ENCODE measurements around the gene DNAJC10. TPM values are rescaled to one million over a fixed set of nuclear protein-coding genes. Genes with fewer than 3 reads are reported as not detected.
"Not testable (repeated sequence)": the region's sequence is repeated elsewhere in the genome, so short reads cannot be mapped to it uniquely, and the experiment has no call there.

DNAJC10 gene
- total RNA-seq, 1 experiment from 2014 or later, result 122 TPM

GRCh38 chr2:182736856-182737255, 20.8 kb downstream of the DNAJC10 start:
- H3K27ac ChIP-seq, result peak overlapping the region; percentile 83
- not testable (repeated sequence) for H3K27me3 ChIP-seq (replicated peaks); H3K9me3 ChIP-seq (replicated peaks); H3K4me3 ChIP-seq
- peaks cover 16% of the 10 kb centered on the region for H3K4me1 ChIP-seq (replicated peaks)
- peaks cover 17% of the 10 kb centered on the region; the same call in 1 of the 2 replicates for H3K36me3 ChIP-seq
- DNase-seq (ENCODE audit: low read depth in 1 of 2, low spot score in 2 of 2), result peak; percentile 76 to 82

GRCh38 chr2:182740701-182741100, 24.6 kb downstream of the DNAJC10 start:
- Histone ChIP-seq H3K9me3 (replicated peaks) (no peaks in the 10 kb centered on the region), H3K36me3 (peaks cover 40% of the 10 kb centered on the region), H3K4me1 (replicated peaks) (peaks cover 16% of the 10 kb centered on the region), H3K27me3 (replicated peaks) (no peaks in the 10 kb centered on the region), H3K4me3 (no peak overlapping the region), H3K27ac (no peak overlapping the region)
- DNase-seq (ENCODE audit: low read depth in 1 of 2, low spot score in 2 of 2), result no peak

- no peak for DNase-seq (ENCODE audit: low read depth in 1 of 2, low spot score in 2 of 2)
- Histone ChIP-seq H3K36me3 (peaks cover 40% of the 10 kb centered on the region), H3K9me3 (replicated peaks) (no peaks in the 10 kb centered on the region), H3K4me3 (no peak overlapping the region), H3K4me1 (replicated peaks) (peaks cover 10% of the 10 kb centered on the region), H3K27ac (no peak overlapping the region), H3K27me3 (replicated peaks) (no peaks in the 10 kb centered on the region)
Measured at GRCh38 chr2:182741620-182742019, 25.6 kb downstream of the DNAJC10 start.

- no peaks in the 10 kb centered on the region for H3K4me1 ChIP-seq (replicated peaks)
- H3K4me3 ChIP-seq, result no peak overlapping the region
- DNase-seq (ENCODE audit: low read depth in 1 of 2, low spot score in 2 of 2), result no peak
- peaks cover 31% of the 10 kb centered on the region for H3K36me3 ChIP-seq
- no peaks in the 10 kb centered on the region for H3K9me3 ChIP-seq (replicated peaks)
- no peak overlapping the region for H3K27ac ChIP-seq
- H3K27me3 ChIP-seq (replicated peaks), result no peaks in the 10 kb centered on the region
Measured at GRCh38 chr2:182744490-182744889, 28.4 kb downstream of the DNAJC10 start.

GRCh38 chr2:182745061-182745460, 29.0 kb downstream of the DNAJC10 start:
- H3K36me3 ChIP-seq, result peaks cover 35% of the 10 kb centered on the region

GRCh38 chr2:182745894-182746293, 29.8 kb downstream of the DNAJC10 start:
- peaks cover 38% of the 10 kb centered on the region for H3K36me3 ChIP-seq
- H3K4me3 ChIP-seq; H3K27ac ChIP-seq; H3K9me3 ChIP-seq (replicated peaks); DNase-seq (ENCODE audit: low read depth in 1 of 2, low spot score in 2 of 2); H3K4me1 ChIP-seq (replicated peaks); H3K27me3 ChIP-seq (replicated peaks): not testable (repeated sequence)

More at GRCh38 chr2:182745061-182745460, 29.0 kb downstream of the DNAJC10 start:
- H3K27me3 ChIP-seq (replicated peaks), result no peaks in the 10 kb centered on the region
- no peak overlapping the region for H3K4me3 ChIP-seq
- no peak overlapping the region for H3K27ac ChIP-seq
- no peak for DNase-seq (ENCODE audit: low read depth in 1 of 2, low spot score in 2 of 2)
- no peaks in the 10 kb centered on the region for H3K4me1 ChIP-seq (replicated peaks)
- no peaks in the 10 kb centered on the region for H3K9me3 ChIP-seq (replicated peaks)

GRCh38 chr2:182754231-182754630, 38.2 kb downstream of the DNAJC10 start:
- no peaks in the 10 kb centered on the region for H3K9me3 ChIP-seq (replicated peaks)
- H3K36me3 ChIP-seq, result peaks cover 64% of the 10 kb centered on the region
- H3K27ac ChIP-seq, result no peak overlapping the region
- DNase-seq (ENCODE audit: low read depth in 1 of 2, low spot score in 2 of 2), result no peak
- no peaks in the 10 kb centered on the region for H3K4me1 ChIP-seq (replicated peaks)
- H3K27me3 ChIP-seq (replicated peaks), result no peaks in the 10 kb centered on the region
- no peak overlapping the region for H3K4me3 ChIP-seq

- Histone ChIP-seq H3K4me3 (no peak overlapping the region), H3K27me3 (replicated peaks) (no peaks in the 10 kb centered on the region), H3K4me1 (replicated peaks) (no peaks in the 10 kb centered on the region; the same call in 1 of the 2 replicates), H3K27ac (no peak overlapping the region), H3K36me3 (peaks cover 69% of the 10 kb centered on the region), H3K9me3 (replicated peaks) (no peaks in the 10 kb centered on the region)
- DNase-seq (ENCODE audit: low read depth in 1 of 2, low spot score in 2 of 2), result no peak
Measured at GRCh38 chr2:182758379-182758778, 42.3 kb downstream of the DNAJC10 start.

GRCh38 chr2:182761903-182762302, 45.8 kb downstream of the DNAJC10 start:
- Histone ChIP-seq H3K36me3 (peaks cover 74% of the 10 kb centered on the region), H3K4me3 (no peak overlapping the region), H3K9me3 (replicated peaks) (no peaks in the 10 kb centered on the region), H3K27ac (no peak overlapping the region), H3K4me1 (replicated peaks) (no peaks in the 10 kb centered on the region; the same call in 1 of the 2 replicates), H3K27me3 (replicated peaks) (no peaks in the 10 kb centered on the region)
- DNase-seq (ENCODE audit: low read depth in 1 of 2, low spot score in 2 of 2), result no peak

GRCh38 chr2:182763311-182763912, 47.4 kb downstream of the DNAJC10 start:
- H3K36me3 ChIP-seq, result peaks cover 63% of the 10 kb centered on the region
- no peaks in the 10 kb centered on the region for H3K27me3 ChIP-seq (replicated peaks)
- no peaks in the 10 kb centered on the region; the same call in 1 of the 2 replicates for H3K4me1 ChIP-seq (replicated peaks)
- no peak overlapping the region for H3K4me3 ChIP-seq
- H3K27ac ChIP-seq, result no peak overlapping the region
- DNase-seq (ENCODE audit: low read depth in 1 of 2, low spot score in 2 of 2), result no peak
- H3K9me3 ChIP-seq (replicated peaks), result no peaks in the 10 kb centered on the region

- Histone ChIP-seq H3K4me3 (no peak overlapping the region), H3K9me3 (replicated peaks) (no peaks in the 10 kb centered on the region), H3K27me3 (replicated peaks) (no peaks in the 10 kb centered on the region), H3K4me1 (replicated peaks) (no peaks in the 10 kb centered on the region), H3K36me3 (peaks cover 42% of the 10 kb centered on the region), H3K27ac (no peak overlapping the region)
- DNase-seq (ENCODE audit: low read depth in 1 of 2, low spot score in 2 of 2), result no peak
Measured at GRCh38 chr2:182766626-182767025, 50.6 kb downstream of the DNAJC10 start.

- no peaks in the 10 kb centered on the region for H3K27me3 ChIP-seq (replicated peaks)
- H3K9me3 ChIP-seq (replicated peaks), result no peaks in the 10 kb centered on the region
- no peak for DNase-seq (ENCODE audit: low read depth in 1 of 2, low spot score in 2 of 2)
- H3K4me3 ChIP-seq, result no peak overlapping the region
- peaks cover 35% of the 10 kb centered on the region for H3K36me3 ChIP-seq
- no peak overlapping the region for H3K27ac ChIP-seq
- no peaks in the 10 kb centered on the region for H3K4me1 ChIP-seq (replicated peaks)
Measured at GRCh38 chr2:182767578-182767977, 51.5 kb downstream of the DNAJC10 start.

GRCh38 chr2:182768950-182769349, 52.9 kb downstream of the DNAJC10 start:
- peaks cover 23% of the 10 kb centered on the region for H3K36me3 ChIP-seq
- H3K27ac ChIP-seq; H3K4me3 ChIP-seq; H3K9me3 ChIP-seq (replicated peaks); H3K4me1 ChIP-seq (replicated peaks); DNase-seq (ENCODE audit: low read depth in 1 of 2, low spot score in 2 of 2); H3K27me3 ChIP-seq (replicated peaks): not testable (repeated sequence)

- Histone ChIP-seq H3K27ac (no peak overlapping the region), H3K27me3 (replicated peaks) (no peaks in the 10 kb centered on the region), H3K9me3 (replicated peaks) (no peaks in the 10 kb centered on the region), H3K4me3 (no peak overlapping the region), H3K4me1 (replicated peaks) (no peaks in the 10 kb centered on the region), H3K36me3 (peaks cover 23% of the 10 kb centered on the region)
- DNase-seq (ENCODE audit: low read depth in 1 of 2, low spot score in 2 of 2), result no peak
Measured at GRCh38 chr2:182779323-182779722, 63.3 kb downstream of the DNAJC10 start.

GRCh38 chr2:182781099-182781498, 65.0 kb downstream of the DNAJC10 start:
- H3K4me1 ChIP-seq (replicated peaks); H3K9me3 ChIP-seq (replicated peaks); H3K27ac ChIP-seq; H3K27me3 ChIP-seq (replicated peaks); DNase-seq (ENCODE audit: low read depth in 1 of 2, low spot score in 2 of 2); H3K4me3 ChIP-seq: not testable (repeated sequence)
- H3K36me3 ChIP-seq, result peaks cover 17% of the 10 kb centered on the region
